HG03558 (cell line): Measurements from ENCODE around the gene AHNAK.
"Not testable (repeated sequence)": the region's sequence is repeated elsewhere in the genome, so short reads cannot be mapped to it uniquely, and the experiment has no call there.

ENCODE experiments used
- ATAC-seq: cut with Tn5 transposase; IDR thresholded peaks from one replicate; pipeline ENCODE4 v1.9.1; 2021; ENCODE audit warnings: moderate number of reproducible peaks; ENCODE audit not compliant: unreplicated experiment; ENCODE audit errors: extremely low read depth

AHNAK gene

GRCh38 chr11:62553080-62553838 lies 6.7 kb upstream of the AHNAK start:
- no peak for ATAC-seq

GRCh38 chr11:62552485-62553079 lies 6.0 kb upstream of the AHNAK start:
- no peak for ATAC-seq

GRCh38 chr11:62550478-62550877 lies 3.9 kb upstream of the AHNAK start:
- ATAC-seq, result not testable (repeated sequence)

- ATAC-seq, result no peak
These were observed 2.1 kb upstream of the AHNAK start for GRCh38 chr11:62548545-62549335.

GRCh38 chr11:62547691-62548281 lies 1.2 kb upstream of the AHNAK start:
- no peak for ATAC-seq

- no peak for ATAC-seq
These were observed 471 bp upstream of the AHNAK start for GRCh38 chr11:62546929-62547625.

GRCh38 chr11:62545437-62546243 lies 966 bp downstream of the AHNAK start:
- no peak for ATAC-seq

- no peak for ATAC-seq
These were observed 1.8 kb downstream of the AHNAK start for GRCh38 chr11:62544581-62545436.

GRCh38 chr11:62543680-62544444 lies 2.7 kb downstream of the AHNAK start:
- no peak for ATAC-seq

GRCh38 chr11:62542750-62543567 lies 3.6 kb downstream of the AHNAK start:
- ATAC-seq, result no peak

GRCh38 chr11:62542111-62542745 lies 4.4 kb downstream of the AHNAK start:
- ATAC-seq, result no peak

- peak; percentile 37 for ATAC-seq
These were observed 5.6 kb downstream of the AHNAK start for GRCh38 chr11:62540804-62541701.

GRCh38 chr11:62539238-62539925 lies 7.2 kb downstream of the AHNAK start:
- no peak for ATAC-seq

GRCh38 chr11:62538470-62539237 lies 8.0 kb downstream of the AHNAK start:
- ATAC-seq, result no peak
